ENCODE measurements around the gene IFT122. TPM values are rescaled to one million over a fixed set of nuclear protein-coding genes. Genes with fewer than 3 reads are reported as not detected.
A peak's percentile ranks its signal among the peaks of the same experiment; 100 is the strongest.
"Not testable (repeated sequence)": the region's sequence is repeated elsewhere in the genome, so short reads cannot be mapped to it uniquely, and the experiment has no call there.

The IFT122 gene
- total and polyA plus RNA-seq, 2 of the 4 experiments (the other 2 are of a cell fraction) = 16.8 to 28.0 TPM

- Histone ChIP-seq H4K5ac (ENCODE audit: low read depth, low read length) (peak overlapping the region; percentile 40; the same call in 1 of the 2 replicates), H2AK5ac (ENCODE audit: low read depth, low read length) (peak overlapping the region; percentile 100), H3K14ac (replicated peaks; ENCODE audit: low read depth, low read length) (peak overlapping the region; percentile 70), H4K91ac (ENCODE audit: insufficient read depth, low read depth, low read length) (peak overlapping the region; percentile 88), H2BK15ac (ENCODE audit: low read depth, low read length) (peak overlapping the region; percentile 85; the same call in 2 of the 3 replicates), H2AK9ac (replicated peaks; ENCODE audit: low read depth, low read length, poor library complexity) (peak overlapping the region; percentile 87), H2BK5ac (ENCODE audit: low read depth, low read length, poor library complexity, severe bottlenecking) (peak overlapping the region; percentile 31), H3K9me1 (ENCODE audit: insufficient read depth, low read length) (peaks cover 33% of the 10 kb centered on the region), H3K4me1 (ENCODE audit: control insufficient read depth, insufficient read depth, low read length) (peaks cover 35% of the 10 kb centered on the region), H3K56ac (ENCODE audit: extremely low read depth, insufficient read depth, low read length) (peak overlapping the region; percentile 16; the same call in 1 of the 2 replicates), H3K4ac (ENCODE audit: low read depth, low read length) (peak overlapping the region; percentile 87), H2BK120ac (ENCODE audit: low read depth, low read length) (peak overlapping the region; percentile 96), H2BK20ac (ENCODE audit: low read depth, low read length) (peak overlapping the region; percentile 17), H3K18ac (ENCODE audit: low read depth, low read length) (peak overlapping the region; percentile 49), H4K8ac (ENCODE audit: low read depth in 2 of 2, low read length in 2 of 2) (peak overlapping the region; percentile 22 to 57; a peak in 2 of 4 replicates), H3K23ac (ENCODE audit: low read depth, low read length) (0 out of 2 replicates have a peak overlapping the region, but pooled peaks have one; percentile 29), H3K79me1 (ENCODE audit: low read depth in 1 of 2, low read length in 2 of 2) (peaks cover 2 to 41% of the 10 kb centered on the region in 2 experiments; a peak in 2 of 4 replicates), H3K9ac (ENCODE audit: low read depth, low read length) (peak overlapping the region; percentile 4; the same call in 1 of the 2 replicates)
- H3K27me3 ChIP-seq (ENCODE audit: control insufficient read depth, insufficient read depth, low read length); H3K4me2 ChIP-seq (ENCODE audit: low read depth, low read length); H2AFZ ChIP-seq (replicated peaks; ENCODE audit: low read length, poor library complexity); H4K20me1 ChIP-seq (ENCODE audit: insufficient read depth, low read length); DNase-seq; H3K4me3 ChIP-seq (ENCODE audit: insufficient read depth, low read depth, low read length); H3K9me3 ChIP-seq (ENCODE audit: control insufficient read depth, insufficient read depth, low read length); intact Hi-C loops (cut with micrococcal nuclease); H3K27ac ChIP-seq (ENCODE audit: insufficient read depth, low read length); dilution Hi-C loops (cut with HindIII; ENCODE audit: low sequenced_read_pairs, unreplicated experiment); ATAC-seq (ENCODE audit: low read depth); POLR2A ChIA-PET (ENCODE audit: unreplicated experiment); BruUV-seq (replicated peaks); H3K36me3 ChIP-seq (ENCODE audit: control insufficient read depth, insufficient read depth, low read length): not testable (repeated sequence)
- in situ Hi-C loops (cut with MboI; ENCODE audit: low sequenced_read_pairs) = loop anchor here (5.0 kb wide), 3 partner anchors 111 to 436 kb away; no protein-coding TSS in a partner anchor
- CTCF ChIA-PET = interaction anchor here (0.8 to 2.1 kb wide), 4 partner anchors 91 to 117 kb away, joined by 3 to 25 read pairs (median 4); no protein-coding TSS in a partner anchor
- 100% methylated on average over 2 of the region's 4 CpGs; no CpG with 5 or more reads in 1 of the 2 experiments for WGBS, 2 experiments (ENCODE audit: extremely low coverage in 2 of 2, insufficient read length in 1 of 2)
These were observed 51.1 kb downstream of the IFT122 start for GRCh38 chr3:129491077-129491476.

Data from IMR-90 (cell line).